ENCODE data around the gene SUGCT.

Gene SUGCT

DNA sequence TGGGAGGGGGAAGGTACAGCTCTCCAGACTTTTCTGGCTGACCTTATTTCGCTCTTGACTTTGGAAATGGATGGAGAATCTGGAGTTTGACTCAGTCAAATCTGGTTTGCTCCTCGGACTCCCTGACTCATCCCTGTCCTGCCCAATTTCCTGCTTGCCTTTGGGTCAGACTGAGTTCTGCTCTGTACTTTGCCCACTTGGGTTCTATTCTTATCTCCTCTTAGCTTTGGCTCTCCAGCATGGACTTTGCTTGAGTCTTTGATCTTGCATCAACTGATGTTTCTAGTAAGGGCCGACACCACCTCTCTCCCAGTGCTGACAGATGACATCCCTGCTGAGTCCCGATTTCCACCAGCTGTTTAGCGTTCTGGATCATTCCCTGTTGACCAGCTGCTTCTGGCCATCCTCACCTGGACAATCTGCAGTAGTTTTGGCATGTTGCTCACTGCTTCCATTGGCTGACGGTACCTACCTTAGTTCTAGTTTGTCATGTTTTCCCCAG, 335.3 kb downstream of the SUGCT start:
- peak; percentile 51 for DNase-seq (ENCODE audit: low read depth)

DNA sequence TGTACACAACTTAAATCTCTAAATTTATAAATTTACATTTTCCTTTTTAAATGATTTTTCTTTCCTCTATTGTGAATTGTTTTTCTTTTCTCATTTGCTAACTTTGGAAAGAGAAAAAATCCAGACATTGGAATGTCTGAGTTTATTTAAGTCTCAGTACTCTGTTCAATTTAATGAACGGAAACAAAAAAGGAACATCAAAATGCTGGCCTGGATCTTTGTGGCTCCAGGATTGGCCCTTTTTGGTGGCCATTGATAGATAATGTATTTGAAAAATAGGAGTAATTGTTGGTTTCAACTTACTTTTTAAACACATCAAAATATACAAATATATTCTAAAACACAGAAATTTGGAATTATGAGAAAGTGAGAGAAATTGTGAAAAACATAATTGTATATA, 336.0 kb downstream of the SUGCT start:
- DNase-seq (ENCODE audit: low read depth), result peak; percentile 49

DNA sequence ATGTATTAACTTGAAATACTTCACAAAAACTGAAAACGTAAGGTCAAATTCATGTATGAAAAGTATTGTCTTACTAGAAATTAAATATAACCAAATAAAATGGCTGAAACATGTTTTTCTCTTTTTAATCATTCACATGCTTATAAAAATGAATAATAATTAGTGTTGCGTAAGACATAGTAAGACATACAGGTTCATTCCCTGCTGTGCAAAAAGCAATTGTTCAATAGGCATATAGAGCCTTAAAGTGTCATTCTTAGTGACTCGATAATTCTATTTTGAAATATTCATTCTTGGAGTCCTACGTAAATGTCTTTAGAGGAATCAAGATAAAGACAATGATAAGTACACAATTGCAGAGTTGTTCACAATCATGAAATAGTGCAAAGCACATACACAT, 337.1 kb downstream of the SUGCT start:
- DNase-seq (ENCODE audit: low read depth), result no peak

DNA sequence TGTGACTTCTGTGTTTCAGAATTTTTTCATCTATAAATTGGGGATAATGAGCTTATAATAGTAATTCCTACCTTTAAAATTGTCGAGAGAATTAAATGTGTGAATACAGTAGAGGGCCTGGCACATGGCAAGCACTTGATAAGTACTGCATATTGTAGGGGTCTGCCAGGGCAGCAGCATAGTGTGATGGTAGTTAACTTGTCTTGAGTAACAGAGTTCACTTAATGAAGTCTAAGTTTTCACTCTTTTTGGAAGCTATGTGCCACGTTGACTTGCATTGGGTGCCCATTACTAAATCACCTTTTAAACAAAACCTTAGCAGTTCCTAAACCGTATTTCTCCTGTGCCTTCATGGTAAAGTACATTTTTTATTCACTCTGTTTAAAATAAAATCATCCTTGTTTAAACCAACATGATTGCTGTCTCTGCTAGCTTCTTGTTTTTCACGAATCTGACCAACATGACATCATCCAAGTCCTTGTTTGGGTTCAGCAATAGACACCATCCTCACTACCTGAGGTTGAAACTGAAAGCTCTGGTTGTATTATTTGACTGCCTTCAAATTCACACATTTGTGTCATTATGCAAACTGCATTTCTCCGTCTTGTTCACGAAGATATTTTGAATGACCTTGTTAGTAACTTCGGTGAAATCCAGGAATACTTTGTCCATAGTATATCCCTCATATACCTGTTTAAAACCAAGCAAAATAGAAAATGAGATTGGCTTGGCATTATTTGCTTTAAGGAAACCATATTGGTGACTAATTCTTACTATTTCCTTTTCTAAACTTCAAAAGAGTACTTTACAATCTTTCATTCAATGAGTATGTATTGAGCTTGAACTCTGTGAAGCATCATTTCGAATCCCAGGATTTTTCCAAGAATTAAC, 340.2 kb downstream of the SUGCT start:
- no peak for DNase-seq (ENCODE audit: low read depth)

DNA sequence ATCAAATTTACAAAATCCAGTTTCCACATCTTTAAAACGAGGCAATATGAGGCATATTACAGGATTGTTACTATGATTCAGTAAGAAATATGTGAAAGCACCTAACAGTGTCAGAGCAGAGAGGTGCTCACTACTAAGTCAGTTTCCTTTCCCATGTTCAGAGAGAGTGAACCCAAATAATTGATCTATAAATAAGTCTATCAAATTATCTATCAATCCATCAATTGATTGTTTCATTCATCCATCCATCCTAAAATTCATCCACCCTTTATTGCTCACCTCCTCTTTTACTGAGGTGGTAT, 340.8 kb downstream of the SUGCT start:
- DNase-seq (ENCODE audit: low read depth), result no peak

DNA sequence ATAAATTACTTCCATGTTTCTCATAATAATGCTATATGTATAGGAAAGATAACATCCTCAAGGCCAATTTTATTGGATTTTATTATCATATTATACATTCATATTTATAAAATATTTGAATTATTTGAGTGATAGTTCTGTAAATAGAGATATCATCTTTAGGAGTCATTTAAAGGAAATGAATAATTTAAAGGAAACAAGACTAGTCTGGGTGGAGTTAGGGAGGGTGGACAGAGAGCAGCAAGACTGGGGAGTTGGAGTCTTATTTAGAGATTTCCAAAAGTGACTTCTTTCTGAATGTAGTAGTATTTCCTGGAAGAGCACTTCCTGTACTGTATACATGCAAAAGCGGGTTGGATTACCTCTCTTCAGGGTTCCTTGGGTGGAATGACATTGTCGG, 342.3 kb downstream of the SUGCT start:
- no peak for DNase-seq (ENCODE audit: low read depth)

DNA sequence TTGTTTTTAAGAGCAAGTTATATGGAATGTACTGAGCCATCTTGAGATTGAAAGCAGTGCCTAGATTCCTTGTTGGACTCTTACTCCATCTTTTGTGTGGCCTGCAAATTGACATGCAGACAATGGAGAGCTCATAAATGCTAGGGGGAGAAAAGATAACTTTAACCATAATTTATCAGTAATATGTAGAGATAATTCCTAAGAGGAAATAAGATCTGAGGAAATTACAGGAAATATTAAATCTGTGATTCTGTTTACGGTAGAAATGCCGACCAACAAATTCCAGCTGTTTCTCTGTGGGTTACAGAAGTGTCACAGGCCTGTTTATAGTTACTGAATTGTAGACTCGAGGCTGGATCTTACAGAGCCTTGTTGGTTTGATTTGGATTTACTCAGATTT, 348.0 kb downstream of the SUGCT start:
- no peak for DNase-seq (ENCODE audit: low read depth)

DNA sequence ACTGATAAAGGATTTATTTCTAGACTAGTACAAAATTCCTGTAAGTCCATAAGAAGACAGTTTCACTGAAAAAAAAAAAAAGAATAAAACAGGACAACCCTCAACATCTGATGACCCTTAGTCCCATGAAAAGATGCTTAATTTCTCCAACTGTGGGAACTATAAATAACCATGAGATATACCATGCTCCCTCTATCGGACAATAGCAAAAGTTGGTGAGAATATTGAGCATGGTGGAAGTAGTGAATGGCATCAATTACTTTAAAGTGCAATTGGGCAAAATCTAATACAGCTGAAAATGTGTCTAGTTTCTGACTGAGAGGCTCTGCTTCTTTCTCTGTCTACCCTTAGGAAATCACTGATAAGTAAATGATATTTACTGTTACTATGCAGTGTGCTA, 348.8 kb downstream of the SUGCT start:
- DNase-seq (ENCODE audit: low read depth), result no peak

DNA sequence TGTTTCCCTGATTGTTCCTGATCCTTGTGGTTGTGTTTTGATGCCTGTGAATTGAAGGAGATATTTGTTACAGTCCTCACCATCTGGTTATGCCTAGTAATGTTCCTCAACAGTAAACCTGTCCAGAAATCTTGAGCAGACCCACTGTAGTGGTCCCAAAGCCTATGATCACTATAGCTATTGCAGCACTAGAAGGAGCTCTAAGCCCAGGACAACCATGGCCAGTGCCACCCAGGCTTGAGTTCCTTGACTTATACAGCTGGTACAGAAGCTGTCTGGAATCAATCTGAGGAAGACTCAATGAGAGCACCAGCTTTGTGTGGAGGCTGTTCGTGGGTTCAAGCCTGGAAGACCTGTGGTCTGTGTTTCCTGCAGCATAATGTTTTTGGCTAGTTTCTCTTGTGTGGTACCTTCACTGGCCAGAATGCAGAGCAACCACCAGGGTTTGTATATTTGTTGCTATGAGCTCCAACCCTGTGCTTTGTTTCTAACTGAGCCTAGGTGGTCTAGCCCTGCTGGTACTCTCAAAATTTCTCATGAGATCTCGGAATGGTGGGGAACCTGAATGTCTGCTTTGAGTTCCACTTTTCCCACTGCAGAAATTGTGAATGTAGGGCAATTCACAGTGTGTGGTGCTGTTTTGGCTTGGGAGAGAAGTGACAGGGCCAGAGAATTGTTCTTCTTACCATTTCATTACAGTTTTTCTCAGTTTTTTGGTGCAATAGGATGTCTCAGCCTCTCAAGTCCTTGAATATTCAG, 355.2 kb downstream of the SUGCT start:
- DNase-seq (ENCODE audit: low read depth), result no peak

DNA sequence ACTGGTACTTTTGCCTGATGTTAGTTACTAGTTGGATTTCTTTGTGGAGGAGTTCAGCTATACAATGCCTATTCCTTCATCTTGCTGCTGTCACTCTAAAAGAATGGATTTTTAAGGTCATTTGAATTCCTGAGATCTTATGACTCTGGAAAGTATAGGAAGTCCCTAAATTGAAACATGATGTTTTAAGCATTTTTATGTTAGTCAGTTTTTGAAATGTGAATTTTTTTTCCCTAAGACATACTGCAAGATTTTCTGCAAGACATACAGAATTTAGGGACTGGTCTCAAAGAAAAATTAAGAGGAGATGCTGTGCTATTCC, 355.8 kb downstream of the SUGCT start:
- DNase-seq (ENCODE audit: low read depth), result no peak

DNA sequence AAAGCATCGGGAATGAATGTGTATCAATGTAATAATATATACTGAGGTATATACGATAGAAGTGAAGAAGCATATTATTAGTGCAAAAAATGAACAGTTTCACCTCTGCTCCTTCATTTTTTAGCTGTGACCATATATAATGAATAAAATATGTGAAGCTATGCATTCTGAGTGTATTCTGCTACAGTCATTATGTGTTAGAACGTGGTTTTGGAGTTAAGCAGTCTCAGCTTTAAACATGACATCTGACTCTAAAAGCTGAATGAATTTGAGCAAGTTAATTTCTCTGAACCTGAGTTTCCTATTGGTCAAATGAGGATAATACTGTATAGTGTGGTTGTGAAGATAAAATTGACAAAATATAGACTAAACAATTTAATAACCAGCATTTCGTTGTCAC, 358.1 kb downstream of the SUGCT start:
- DNase-seq (ENCODE audit: low read depth), result no peak

DNA sequence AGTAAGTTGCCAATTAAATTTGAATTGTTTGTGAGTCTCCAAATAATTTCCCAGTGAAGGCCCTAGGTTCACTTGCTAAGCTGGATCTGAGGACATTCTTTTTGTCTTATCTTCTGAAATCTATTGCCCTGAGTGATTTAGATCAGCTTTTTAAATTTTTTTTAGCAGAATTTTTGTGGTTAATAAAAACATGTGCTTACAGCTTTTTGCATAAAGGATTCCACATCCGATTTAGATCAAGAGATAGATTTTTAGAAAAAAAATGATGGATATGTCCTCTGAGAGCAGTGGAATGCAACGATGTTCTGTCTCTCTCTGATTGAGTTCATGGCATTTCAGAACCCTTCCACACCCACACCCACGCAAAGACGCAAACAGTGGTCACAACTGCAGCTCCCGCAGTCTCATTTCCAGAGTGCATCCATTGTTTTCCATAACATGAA, 358.8 kb downstream of the SUGCT start:
- peak; percentile 14 for DNase-seq (ENCODE audit: low read depth)

DNA sequence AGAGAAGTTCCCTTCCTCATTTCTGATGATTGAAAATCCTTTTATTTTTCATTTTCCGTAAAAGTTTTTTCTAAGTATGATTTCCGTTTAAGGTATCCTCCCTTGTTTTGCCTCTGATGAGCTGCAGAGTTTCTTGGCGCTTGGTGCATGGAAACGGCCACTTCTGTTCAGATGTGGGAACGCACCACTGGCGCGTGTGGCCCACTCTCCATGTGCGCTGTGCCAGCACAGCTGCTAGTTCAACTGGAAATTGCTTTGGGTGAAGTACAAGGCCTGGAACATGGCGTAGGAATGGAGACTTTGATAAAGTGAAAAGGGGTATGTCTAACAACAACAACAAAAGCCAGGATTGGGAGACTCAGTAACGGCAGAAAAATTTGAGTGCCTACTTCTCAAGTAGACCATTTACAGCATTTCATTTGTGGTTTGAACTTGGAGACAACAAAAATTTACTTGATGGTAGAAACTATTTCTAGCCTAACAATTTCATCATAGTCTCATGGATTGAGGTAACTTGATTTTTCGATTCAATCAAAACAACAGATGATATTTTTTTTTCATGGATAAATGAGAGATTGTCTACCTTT, 364.2 kb downstream of the SUGCT start:
- DNase-seq (ENCODE audit: low read depth), result no peak

DNA sequence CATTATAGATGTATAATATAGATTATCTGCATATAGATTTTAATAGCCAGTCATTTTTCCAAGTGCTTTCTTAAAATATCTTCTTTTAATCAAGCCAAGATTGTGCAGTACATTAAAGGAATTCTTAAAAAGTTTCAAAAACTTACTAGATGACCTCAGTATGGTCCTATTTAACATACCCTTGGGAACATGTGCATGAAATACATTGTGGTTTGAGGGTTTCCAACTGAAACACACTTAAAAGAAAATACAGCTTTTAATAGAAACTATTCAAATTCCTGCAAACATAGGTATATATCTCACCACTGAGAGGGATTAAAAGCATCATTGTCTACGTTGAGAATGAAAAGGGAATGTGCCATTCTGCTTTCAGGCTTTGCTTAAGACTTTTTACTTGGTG, 364.9 kb downstream of the SUGCT start:
- DNase-seq (ENCODE audit: low read depth), result no peak

DNA sequence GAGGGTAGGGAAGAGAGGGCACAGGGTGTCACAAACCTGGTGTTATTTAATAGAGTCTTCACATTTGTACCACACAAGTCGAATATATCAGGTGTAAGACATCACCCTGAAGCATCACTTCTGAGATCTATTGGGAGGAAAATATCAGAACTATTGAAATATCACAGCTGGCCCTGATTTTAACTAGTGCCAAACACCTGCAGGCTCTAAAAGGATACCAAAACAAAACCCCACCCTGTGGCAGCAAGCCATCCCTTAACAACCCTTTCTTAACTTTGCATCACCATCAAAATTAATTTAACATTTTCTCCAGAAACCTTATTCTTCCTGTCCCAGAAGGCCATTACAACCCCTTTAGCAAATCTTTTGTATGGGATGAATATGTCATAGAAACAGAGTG, 365.4 kb downstream of the SUGCT start:
- no peak for DNase-seq (ENCODE audit: low read depth)

DNA sequence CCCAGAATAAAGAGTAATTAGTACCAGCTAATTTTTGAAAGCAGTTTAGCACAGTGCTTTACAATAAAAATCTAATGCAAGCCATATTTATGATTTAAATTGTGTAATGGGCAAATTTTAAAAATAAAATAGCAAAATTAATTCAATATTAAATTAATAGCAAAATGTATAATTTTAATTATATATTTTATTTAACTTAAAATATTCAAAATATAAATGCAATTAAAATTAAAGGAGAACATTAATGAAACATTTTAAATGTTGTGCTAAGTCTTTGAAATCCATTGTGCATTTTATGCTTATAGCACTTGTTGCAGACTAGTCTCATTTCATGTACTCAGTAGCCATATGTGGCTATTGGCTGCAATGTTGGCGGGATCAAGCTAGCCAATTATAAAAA, 367.6 kb downstream of the SUGCT start:
- no peak for DNase-seq (ENCODE audit: low read depth)

DNA sequence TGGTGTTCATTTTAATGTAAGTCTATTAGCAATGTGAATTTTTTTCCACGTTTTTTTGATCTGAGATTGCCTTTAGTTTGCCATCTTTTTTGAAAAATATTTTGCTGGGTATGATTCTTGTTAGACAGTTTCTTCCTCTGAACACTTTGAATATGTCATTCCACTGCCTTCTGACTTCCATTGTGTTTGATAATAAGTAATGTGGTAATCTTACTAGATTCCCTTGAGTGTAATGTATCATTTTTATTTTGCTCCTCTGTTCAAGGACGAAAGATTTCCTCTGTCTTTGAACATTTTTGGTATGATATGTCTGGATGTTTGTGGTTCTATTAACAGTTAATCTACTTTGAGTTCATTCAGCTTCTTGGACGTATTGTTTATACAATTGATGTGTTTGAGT, 371.4 kb downstream of the SUGCT start:
- no peak for DNase-seq (ENCODE audit: low read depth)

DNA sequence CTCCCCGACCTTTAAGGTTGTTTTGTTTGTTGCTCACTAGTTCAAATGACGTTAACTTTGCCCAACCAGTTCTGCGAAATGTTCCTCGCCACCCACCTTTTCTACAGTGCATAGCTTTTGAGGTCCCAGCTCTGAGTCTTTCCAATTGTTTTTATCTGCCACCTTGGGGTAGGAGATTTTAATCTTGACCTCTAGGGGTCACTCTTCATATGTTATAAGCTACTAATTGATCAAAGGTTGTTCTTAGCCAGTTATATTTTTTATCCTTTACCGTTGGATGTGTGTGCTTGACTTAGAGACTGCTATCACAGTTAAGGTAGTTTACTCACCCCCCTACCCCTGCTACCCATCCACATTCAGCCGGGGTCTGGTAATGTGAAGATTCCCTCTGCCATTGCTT, 372.4 kb downstream of the SUGCT start:
- DNase-seq (ENCODE audit: low read depth), result peak; percentile 23

DNA sequence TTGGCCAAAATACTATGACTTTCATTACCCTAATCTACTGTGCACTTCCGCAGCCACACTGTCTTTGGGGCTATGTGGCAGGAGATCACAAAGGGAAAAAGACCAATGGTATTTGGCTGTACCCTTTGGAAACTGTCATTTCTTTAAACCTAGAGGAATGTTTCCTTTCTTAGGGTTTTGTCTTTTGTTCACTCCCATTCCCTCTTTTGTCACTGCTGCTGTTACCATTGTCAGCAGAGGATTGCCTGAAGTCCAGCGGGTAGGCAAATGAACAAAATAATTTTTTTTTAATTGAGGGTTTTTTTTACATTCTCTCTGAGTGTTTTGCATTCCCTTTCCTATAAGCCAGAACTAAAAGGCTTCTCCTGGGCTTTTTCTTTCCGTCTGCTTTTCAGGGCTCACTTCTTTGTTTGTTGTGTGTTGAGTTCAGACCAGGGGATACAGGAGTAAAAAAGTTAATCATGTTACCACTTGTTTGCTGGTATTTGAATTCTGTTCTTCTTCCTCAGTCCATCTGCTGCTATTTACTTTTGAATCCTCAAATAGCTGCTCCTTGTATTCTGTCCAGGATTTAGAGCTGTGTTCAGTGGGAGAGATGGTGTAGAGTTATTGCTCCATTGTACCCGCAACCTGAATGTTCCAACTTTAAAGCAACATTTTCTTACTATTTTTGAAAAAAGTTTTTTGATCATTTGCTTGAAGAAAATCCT, 374.6 kb downstream of the SUGCT start:
- DNase-seq (ENCODE audit: low read depth), result no peak

DNA sequence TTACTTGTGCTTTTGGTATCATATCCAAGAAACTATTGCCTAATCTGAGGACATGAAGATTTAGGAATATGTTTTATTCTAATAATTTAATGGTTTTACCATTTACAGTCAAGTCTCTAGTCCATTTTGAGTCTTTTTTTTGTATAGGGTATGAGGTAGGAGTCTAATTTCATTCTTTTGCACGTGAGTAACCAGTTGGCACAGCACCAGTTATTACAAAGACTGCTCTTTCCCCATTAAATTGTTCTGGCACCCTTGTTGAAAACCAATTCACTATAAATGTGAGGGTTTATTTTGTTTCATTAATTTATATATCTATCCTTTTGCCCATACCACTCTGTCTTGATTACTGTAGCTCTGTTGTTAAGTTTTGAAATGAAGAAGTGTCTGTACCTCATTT, 381.6 kb downstream of the SUGCT start:
- peak; percentile 19 for DNase-seq (ENCODE audit: low read depth)

DNA sequence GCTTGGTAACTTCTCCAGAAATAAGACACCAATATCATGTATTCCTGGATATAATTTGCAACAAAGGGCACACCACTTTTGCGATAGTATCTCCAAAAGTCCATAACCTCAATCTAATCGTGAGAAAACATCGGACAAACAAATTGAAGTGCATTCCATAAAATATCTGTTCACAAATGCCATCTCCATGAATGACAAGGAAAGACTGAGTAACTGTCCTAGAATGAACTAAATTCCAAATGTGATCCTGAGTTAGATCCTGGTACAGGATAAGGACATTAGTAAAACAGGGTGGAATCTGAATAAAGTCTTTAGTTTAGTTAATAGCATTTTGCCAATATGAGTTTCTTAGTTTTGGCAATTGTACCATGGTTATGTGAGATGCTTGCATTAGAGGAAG, 384.2 kb downstream of the SUGCT start:
- no peak for DNase-seq (ENCODE audit: low read depth)

DNA sequence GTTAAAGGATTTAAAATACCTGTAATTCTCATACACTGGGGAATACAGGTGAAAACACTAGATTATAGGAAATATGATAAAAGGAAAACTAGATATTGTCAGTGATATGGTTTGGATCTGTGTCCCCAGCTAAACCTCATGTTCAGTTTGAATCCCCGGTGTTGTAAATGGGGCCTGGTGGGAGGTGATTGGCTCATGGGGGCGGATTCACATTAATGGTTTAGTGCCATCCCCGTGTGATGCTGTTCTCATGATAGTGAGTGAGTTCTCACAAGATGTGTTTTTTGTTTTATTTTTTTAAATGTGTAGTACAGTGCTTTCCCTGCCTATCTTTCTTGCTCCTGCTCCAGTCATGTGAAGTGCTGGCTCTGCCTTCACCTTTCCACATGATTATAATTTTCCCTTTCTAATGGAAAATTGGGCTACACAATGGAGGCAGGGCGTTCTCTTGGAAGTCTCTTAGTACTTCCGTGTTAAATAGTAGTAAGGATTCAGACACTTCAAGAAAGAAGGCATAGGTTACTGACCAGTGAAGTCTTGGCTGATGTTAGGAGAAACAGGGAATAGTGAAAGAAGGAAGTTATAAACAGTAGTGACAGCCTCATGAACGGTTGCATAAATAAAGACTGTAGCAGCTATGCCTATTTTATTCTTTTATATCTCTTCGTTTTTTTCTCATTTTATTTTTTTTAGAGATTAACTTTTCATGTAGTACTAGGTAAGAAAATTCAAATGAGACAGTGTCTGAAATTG, 386.4 kb downstream of the SUGCT start:
- DNase-seq (ENCODE audit: low read depth), result no peak

Data from iris pigment epithelial cell (primary cell).